Lung (tissue), 12 donors: ENCODE results near the gene WDR86. TPM values are rescaled to one million over a fixed set of nuclear protein-coding genes. Genes with fewer than 3 reads are reported as not detected.
A peak's percentile ranks its signal among the peaks of the same experiment; 100 is the strongest.

Experiments used
- ATAC-seq: fragments of 200-7000 bp; cut with Tn5 transposase; one replicate; pipeline ENCODE4 v1.9.1; 2020; ENCODE audit warnings: moderate number of reproducible peaks; ENCODE audit not compliant: insufficient read depth, low FRiP score
- DNase-seq, 3 donors: peaks; one replicate each; pipeline ENCODE4 v3.0.0-alpha.2; 2013 to 2017
- H3K27ac ChIP-seq, 2 donors: one replicate each; pipeline ENCODE4 v1.5.1; 2013; ENCODE audit warnings: mild to moderate bottlenecking in 2 of 2, moderate library complexity in 2 of 2, control low read depth in 1 of 2, inconsistent platforms in 1 of 2, low read depth in 1 of 2, low read length in 1 of 2
- H3K27me3 ChIP-seq, 3 donors: one replicate each; pipeline ENCODE4 v1.5.1; 2013; ENCODE audit warnings: low read length in 2 of 3; ENCODE audit not compliant: control insufficient read depth in 3 of 3, insufficient read depth in 3 of 3
- H3K36me3 ChIP-seq, 4 donors: one replicate each; pipeline ENCODE4 v1.5.1; 2013; ENCODE audit warnings: low read length in 4 of 4, mild to moderate bottlenecking in 1 of 4, moderate library complexity in 1 of 4; ENCODE audit not compliant: control insufficient read depth in 4 of 4, insufficient read depth in 4 of 4
- H3K4me1 ChIP-seq, 5 donors: one replicate each; pipeline ENCODE4 v1.5.1; 2013; ENCODE audit warnings: low read length in 5 of 5, mild to moderate bottlenecking in 2 of 5, moderate library complexity in 1 of 5; ENCODE audit not compliant: control insufficient read depth in 5 of 5, insufficient read depth in 5 of 5
- H3K4me3 ChIP-seq: one replicate; pipeline ENCODE4 v1.5.1; 2013; ENCODE audit warnings: mild to moderate bottlenecking, control low read depth, moderate library complexity
- H3K9ac ChIP-seq, 2 donors: one replicate each; pipeline ENCODE4 v1.5.1; 2013; ENCODE audit warnings: low read length in 2 of 2, control low read depth in 1 of 2; ENCODE audit not compliant: insufficient read depth in 1 of 2
- H3K9me3 ChIP-seq, 4 donors: one replicate each; pipeline ENCODE4 v1.5.1; 2013; ENCODE audit warnings: low read length in 3 of 4, mild to moderate bottlenecking in 1 of 4, moderate library complexity in 1 of 4; ENCODE audit not compliant: control insufficient read depth in 4 of 4, insufficient read depth in 3 of 4
- WGBS, 2 donors: extraction: QIAGEN DNeasy Blood & Tissue Kit; methylation state at CpG; one replicate each; pipeline ENCODE4 v1.1.7; 2013; 5-methylcytosine and 5-hydroxymethylcytosine counted together
- polyA plus RNA-seq, 2 donors: library from polyadenylated mRNA; stranded (reverse); fragments of 200-250 nt; gene quantifications; one replicate each; pipeline ENCODE4 v1.2.1, GENCODE V29; 2013
- total RNA-seq, 2 donors: library from RNA; depleted of rRNA in 1 of 2; stranded (reverse); fragments of >200 nt in 1 of 2; gene quantifications; one replicate each; pipeline ENCODE4 v1.2.1, GENCODE V29; 2014 to 2021
- TF ChIP-seq, protein P1 (sequence below): IDR thresholded peaks from 2 replicates; pipeline ENCODE4 v1.5.1; 2012; ENCODE audit warnings: mild to moderate bottlenecking; ENCODE audit errors: control extremely low read depth, extremely low read depth
- donor health status: control.
- donor health status: control.
- donor health status: Bipolar disorder and iron deficiency.
- donor health status: healthy.
- donor health status: DM: yes; HTN: yes; CAD: no.

Gene WDR86
- total and polyA plus RNA-seq, 4 donors = 0.81 to 19.7 (median 2.4) TPM

DNA sequence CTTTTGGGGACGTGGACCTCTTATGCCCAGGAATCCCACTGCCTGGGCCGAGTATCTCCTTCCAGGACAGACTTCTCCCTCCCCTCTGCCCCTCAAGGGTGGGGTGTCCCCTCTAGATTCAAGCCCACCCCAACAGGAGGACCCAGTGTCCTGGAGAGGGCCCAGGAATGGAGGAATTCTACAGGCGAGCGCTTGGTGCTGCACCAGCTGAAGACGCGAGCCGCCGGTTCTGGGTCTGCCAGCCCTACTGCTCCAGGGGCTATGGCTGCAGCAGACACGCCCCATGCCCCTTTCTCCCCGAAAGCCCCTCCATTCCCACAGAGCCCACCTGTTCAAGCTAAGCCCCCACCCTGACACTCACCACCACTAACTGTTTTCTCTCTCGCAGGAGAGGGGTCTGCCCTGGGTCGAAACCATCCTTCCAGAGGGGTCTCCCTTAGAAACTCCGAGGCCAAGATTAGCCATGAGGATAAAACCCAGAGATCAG lies 21.5 kb upstream of the WDR86 start:
- TF ChIP-seq, protein P1, sequence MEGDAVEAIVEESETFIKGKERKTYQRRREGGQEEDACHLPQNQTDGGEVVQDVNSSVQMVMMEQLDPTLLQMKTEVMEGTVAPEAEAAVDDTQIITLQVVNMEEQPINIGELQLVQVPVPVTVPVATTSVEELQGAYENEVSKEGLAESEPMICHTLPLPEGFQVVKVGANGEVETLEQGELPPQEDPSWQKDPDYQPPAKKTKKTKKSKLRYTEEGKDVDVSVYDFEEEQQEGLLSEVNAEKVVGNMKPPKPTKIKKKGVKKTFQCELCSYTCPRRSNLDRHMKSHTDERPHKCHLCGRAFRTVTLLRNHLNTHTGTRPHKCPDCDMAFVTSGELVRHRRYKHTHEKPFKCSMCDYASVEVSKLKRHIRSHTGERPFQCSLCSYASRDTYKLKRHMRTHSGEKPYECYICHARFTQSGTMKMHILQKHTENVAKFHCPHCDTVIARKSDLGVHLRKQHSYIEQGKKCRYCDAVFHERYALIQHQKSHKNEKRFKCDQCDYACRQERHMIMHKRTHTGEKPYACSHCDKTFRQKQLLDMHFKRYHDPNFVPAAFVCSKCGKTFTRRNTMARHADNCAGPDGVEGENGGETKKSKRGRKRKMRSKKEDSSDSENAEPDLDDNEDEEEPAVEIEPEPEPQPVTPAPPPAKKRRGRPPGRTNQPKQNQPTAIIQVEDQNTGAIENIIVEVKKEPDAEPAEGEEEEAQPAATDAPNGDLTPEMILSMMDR = no peak
- H3K9me3 ChIP-seq = no peaks in the 10 kb centered on the region
- no peaks in the 10 kb centered on the region for H3K27me3 ChIP-seq
- H3K27ac ChIP-seq = no peak overlapping the region
- peaks cover 0 to 38% (median 18%) of the 10 kb centered on the region in 5 donors for H3K4me1 ChIP-seq
- DNase-seq (no peak), ATAC-seq (no peak)
- no peak overlapping the region for H3K9ac ChIP-seq
- 93 to 97% methylated on average over 13 of the region's 13 CpGs for WGBS, 2 donors
- H3K36me3 ChIP-seq = no peaks in the 10 kb centered on the region
- H3K4me3 ChIP-seq = no peak overlapping the region

DNA sequence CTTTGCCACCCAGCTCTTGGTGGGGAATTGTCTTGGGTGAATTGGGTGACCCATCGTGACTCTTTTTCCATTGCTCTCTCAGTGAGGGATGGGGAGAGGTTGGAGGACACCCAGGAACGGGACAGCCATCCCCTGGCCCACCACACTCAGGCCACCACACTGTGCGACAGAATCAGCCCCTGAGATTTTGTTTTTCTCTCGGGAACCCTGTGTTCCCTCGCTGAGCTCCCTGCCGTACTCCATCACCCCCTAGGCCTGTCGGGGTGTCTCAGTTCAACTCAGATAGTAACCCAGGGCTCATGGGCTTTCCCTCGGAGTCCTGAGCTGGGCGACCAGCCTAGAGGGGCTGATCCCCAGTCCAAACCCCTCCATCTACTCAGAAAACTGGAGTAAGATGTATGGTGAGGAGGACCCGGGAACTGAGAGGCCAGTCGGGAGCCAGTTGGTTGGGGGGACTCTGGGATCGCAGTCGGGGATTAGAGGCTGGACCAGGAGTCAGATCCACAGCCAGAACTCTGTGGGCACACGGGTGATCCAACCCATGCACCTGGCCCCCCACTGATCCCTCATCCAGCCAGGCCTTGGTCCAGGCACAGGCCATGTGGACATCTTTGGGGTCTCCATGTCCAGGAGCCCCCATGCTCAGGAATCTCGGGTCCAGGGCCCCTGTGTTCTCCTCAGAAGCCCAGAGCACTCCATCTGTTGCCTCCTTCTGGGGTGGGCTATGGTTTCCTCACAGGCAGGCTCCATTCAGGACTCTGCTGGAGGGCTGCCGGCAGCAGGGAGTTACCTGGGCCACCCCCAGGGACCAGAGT lies 20.8 kb upstream of the WDR86 start:
- Histone ChIP-seq H3K9me3 (no peaks in the 10 kb centered on the region), H3K4me3 (no peak overlapping the region), H3K9ac (no peak overlapping the region), H3K27me3 (no peaks in the 10 kb centered on the region), H3K36me3 (no peaks in the 10 kb centered on the region), H3K4me1 (peaks cover 0 to 45% (median 18%) of the 10 kb centered on the region in 5 donors), H3K27ac (no peak overlapping the region)
- TF ChIP-seq, protein P1 = no peak
- DNase-seq (no peak), ATAC-seq (no peak)
- 92 to 93% methylated on average over 16 of the region's 16 CpGs for WGBS, 2 donors

DNA sequence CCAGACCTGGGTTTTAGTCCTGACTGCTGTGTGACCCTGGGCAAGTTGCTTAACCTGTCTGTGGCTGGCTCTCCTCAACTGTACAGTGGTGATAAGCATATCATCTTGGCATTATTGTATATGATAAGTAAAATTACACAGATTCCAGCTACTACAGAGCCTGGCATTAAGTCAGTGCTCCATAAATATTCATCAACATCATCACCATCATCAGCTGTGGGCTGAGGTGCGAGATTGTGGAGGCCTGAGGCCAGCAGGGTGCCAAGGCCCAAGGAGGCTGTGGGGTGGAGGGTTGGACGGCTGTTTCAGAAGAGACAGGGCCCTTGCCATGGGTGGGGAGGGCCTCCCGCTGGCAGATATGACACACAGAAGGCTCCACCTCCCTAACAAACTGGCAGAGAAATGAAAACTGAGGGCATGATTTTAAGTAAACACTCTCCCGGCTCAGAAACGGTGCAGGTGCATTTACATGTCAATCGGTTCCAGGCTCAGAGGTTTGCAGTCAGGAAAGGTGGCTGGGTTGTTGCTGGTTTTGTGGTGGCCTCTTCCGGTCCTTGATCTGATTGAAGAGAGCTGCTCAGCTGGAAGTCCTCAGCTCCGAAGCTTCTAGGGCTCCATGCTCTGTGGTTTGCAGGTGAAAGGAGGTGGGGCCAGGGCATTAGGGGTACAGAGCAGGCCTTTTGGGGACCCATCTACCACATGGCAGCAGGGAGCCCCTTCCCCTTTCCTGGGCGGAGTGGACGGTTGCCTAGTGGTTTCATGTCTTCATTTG lies 19.9 kb upstream of the WDR86 start:
- no peak overlapping the region for H3K9ac ChIP-seq
- ATAC-seq (no peak), DNase-seq (peak in 2 of 3 donors; percentile 14 to 58)
- no peak overlapping the region for H3K27ac ChIP-seq
- no peaks in the 10 kb centered on the region for H3K27me3 ChIP-seq
- H3K4me1 ChIP-seq = peaks cover 0 to 45% (median 18%) of the 10 kb centered on the region in 5 donors
- TF ChIP-seq, protein P1 = no peak
- no peak overlapping the region for H3K4me3 ChIP-seq
- H3K9me3 ChIP-seq = no peaks in the 10 kb centered on the region
- no peaks in the 10 kb centered on the region for H3K36me3 ChIP-seq
- 22 to 37% methylated on average over 10 of the region's 10 CpGs for whole genome bisulfite sequencing, 2 donors
